IPS-15b (cell line): ENCODE data around the gene TRIM29.

Experiments
- H3K27me3 ChIP-seq: one replicate; pipeline ENCODE4 v1.6.1; 2013; ENCODE audit warnings: low read length; ENCODE audit not compliant: control insufficient read depth, insufficient read depth
- H3K36me3 ChIP-seq: one replicate; pipeline ENCODE4 v1.6.1; 2013; ENCODE audit warnings: low read length; ENCODE audit not compliant: control insufficient read depth, insufficient read depth
- H3K4me1 ChIP-seq: one replicate; pipeline ENCODE4 v1.6.1; 2013; ENCODE audit warnings: mild to moderate bottlenecking, low read length; ENCODE audit not compliant: control insufficient read depth, insufficient read depth
- H3K4me3 ChIP-seq: one replicate; pipeline ENCODE4 v1.5.1; 2013; ENCODE audit warnings: low read depth, low read length
- H3K9ac ChIP-seq: one replicate; pipeline ENCODE4 v1.6.1; 2013; ENCODE audit warnings: low read depth, mild to moderate bottlenecking, low read length
- H3K9me3 ChIP-seq: one replicate; pipeline ENCODE4 v1.6.1; 2013; ENCODE audit warnings: mild to moderate bottlenecking, low read length; ENCODE audit not compliant: control insufficient read depth, insufficient read depth

The TRIM29 gene

DNA sequence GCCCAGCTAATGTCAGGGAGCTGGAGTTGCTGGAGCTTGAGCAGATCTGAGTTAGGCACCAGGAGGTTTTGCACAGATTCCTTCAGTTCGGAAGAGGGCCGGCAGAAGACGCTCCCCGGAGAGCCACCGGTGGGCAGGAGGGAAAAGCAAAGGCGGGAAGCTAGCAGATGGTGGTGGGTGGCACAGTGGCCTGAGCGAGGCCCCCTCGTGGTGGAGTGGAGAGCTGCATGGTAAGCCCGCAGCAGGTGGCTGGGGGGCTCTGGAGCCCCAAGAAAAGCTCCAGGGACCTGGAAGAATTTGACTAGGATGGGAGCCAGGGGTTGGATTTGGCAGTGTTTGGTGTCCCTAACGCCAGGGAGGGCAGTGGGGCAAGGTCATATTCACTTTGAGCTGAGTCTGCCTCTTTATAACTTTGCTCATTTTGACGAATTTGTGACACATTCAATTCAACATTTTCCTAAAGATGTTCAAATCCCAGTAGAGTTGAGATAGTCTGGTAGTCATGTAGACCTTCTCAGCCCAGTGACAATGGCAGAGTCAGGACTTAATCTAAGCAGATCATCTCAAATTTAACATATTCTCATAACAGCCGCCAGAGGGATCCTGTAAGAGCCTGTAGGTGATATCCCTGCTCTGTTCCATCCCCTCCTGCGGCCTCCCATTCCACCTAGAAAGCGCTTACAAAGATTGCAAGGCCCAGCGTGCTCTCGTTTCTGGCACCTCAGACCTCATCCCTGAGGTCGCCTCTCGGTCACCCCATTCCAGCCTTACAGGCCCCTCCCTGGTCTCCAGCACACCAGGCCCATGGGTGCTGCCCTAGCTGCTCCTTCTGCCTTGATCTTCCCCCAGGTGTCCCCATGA, 57.9 kb downstream of the TRIM29 start:
- peaks cover 4% of the 10 kb centered on the region for H3K9me3 ChIP-seq
- H3K4me1 ChIP-seq = no peaks in the 10 kb centered on the region
- no peak overlapping the region for H3K9ac ChIP-seq
- H3K4me3 ChIP-seq = no peak overlapping the region
- no peaks in the 10 kb centered on the region for H3K36me3 ChIP-seq
- peaks cover 9% of the 10 kb centered on the region for H3K27me3 ChIP-seq

DNA sequence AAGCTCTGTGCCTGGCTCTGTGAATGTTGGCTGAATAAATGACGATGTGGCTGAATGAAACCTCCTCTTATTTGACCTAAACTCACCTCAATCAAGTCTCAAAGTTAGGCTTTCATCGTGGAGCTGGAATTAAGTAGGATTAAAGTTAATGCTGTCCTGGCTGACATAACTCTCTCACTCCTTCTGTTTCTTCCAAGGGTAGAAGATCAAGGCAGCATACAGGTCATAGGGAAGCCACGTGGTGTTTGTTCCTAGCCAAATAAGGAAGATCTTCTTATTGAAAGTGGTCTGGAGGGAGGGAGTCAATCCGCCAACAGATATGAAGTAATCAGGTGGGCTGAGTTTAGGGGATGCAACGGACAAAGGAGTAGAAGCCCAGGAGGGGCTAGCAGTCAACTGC, 59.5 kb downstream of the TRIM29 start:
- no peaks in the 10 kb centered on the region for H3K36me3 ChIP-seq
- peaks cover 9% of the 10 kb centered on the region for H3K27me3 ChIP-seq

DNA sequence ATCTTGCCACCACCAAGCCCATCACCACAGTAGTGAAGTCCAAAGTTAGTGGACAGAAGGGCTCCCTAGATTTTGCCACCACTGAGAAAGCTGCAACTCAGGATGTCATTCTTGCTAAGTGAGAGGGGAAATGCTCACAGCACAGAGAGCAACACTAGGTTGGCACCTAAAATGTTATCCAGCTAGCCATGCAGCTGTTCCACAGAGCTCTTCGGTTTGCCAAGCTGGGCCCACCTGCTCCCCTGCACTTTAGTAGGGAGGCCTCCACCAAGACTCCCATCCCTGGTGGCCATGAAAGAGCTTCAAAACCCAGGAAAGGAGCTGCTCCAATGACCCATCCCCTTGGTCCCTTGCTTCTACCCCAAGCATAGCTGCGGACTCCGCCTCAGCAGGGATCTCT, 63.8 kb downstream of the TRIM29 start:
- no peaks in the 10 kb centered on the region for H3K4me1 ChIP-seq
- no peak overlapping the region for H3K4me3 ChIP-seq
- H3K36me3 ChIP-seq = no peaks in the 10 kb centered on the region
- peaks cover 7% of the 10 kb centered on the region for H3K27me3 ChIP-seq
- no peak overlapping the region for H3K9ac ChIP-seq
- no peaks in the 10 kb centered on the region for H3K9me3 ChIP-seq

More for the DNA sequence above, 59.5 kb downstream of the TRIM29 start:
- H3K9me3 ChIP-seq = peaks cover 4% of the 10 kb centered on the region
- no peak overlapping the region for H3K4me3 ChIP-seq
- H3K4me1 ChIP-seq = no peaks in the 10 kb centered on the region
- H3K9ac ChIP-seq = no peak overlapping the region

DNA sequence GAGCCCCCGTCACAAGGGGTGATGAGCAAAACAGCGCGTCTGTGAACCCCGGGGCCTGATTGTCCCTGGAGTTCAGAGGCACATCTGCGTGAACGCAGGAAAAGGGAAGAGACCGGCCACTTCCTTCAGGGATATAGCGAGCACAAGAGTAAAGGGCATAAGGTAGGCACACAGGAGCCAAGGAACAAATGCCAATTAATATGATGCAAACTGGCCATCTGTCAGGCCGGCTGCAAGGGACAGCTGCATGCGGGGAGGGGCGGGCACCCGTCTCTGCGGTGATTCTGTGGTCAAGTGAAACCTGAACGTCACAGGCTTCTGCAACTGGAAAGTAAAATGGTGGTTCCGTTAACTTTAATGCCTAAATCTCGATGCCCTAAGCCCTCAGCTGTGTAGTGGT, 64.7 kb downstream of the TRIM29 start:
- Histone ChIP-seq H3K9me3 (no peaks in the 10 kb centered on the region), H3K36me3 (no peaks in the 10 kb centered on the region), H3K9ac (no peak overlapping the region), H3K4me1 (no peaks in the 10 kb centered on the region), H3K27me3 (peaks cover 1% of the 10 kb centered on the region), H3K4me3 (no peak overlapping the region)

DNA sequence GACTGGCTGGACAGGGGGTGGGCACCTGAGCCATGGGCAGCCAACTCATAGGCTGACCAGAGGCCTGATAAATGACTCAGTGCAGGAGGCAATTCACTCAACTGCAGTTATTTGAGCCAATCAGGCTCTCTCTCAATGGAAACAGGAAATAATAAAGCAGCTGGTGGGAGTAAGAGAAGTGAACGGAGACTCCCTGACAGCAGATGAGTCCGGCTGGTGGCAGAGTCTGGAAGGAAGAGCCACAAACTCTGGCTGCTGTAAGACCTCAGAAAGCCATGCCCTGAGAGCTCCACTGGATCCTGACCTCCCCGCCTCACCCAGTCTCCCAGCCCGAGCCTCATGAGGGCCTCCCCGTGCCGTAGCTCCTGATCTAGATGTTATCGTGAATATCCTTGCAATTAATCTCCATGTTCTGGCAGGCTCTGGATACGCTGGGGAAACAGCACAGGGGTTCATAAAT, 69.8 kb downstream of the TRIM29 start:
- H3K27me3 ChIP-seq = no peaks in the 10 kb centered on the region
- no peak overlapping the region for H3K9ac ChIP-seq
- no peaks in the 10 kb centered on the region for H3K9me3 ChIP-seq
- H3K4me3 ChIP-seq = no peak overlapping the region
- no peaks in the 10 kb centered on the region for H3K36me3 ChIP-seq
- no peaks in the 10 kb centered on the region for H3K4me1 ChIP-seq

DNA sequence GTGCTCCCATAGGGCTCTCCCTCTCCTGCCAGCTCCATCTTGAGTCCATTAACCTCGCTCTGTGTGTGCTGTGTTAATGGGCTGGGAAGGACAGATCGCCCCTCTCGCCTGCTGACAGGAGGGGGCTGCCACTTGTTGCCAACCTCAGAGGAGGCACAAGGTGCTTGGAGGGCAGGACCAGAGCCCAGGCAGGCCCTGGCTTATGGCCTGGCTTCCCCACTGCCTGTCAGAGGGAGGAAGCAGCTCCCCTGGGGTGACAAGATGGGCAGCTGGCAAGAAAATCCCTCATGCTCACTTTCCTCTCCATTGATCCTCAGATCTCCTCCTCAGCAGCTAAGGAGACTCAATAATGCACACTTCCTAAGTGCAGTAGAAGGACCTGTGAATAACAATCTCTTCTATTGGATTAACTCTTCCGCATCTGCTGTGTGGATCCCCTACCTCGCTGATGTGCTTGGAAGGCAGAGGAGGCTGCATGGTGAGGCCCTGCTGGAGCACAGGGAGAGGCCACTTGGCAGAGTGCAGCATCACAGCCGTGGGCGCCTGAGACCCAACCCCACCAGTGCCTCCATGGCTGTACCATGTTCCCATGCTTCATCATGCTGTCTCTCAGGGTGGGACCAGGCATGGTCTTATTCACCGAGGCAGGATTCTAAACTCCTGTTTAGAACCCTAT, 70.3 kb downstream of the TRIM29 start:
- no peak overlapping the region for H3K4me3 ChIP-seq
- no peaks in the 10 kb centered on the region for H3K36me3 ChIP-seq
- no peak overlapping the region for H3K9ac ChIP-seq
- no peaks in the 10 kb centered on the region for H3K4me1 ChIP-seq
- H3K9me3 ChIP-seq = no peaks in the 10 kb centered on the region
- no peaks in the 10 kb centered on the region for H3K27me3 ChIP-seq

DNA sequence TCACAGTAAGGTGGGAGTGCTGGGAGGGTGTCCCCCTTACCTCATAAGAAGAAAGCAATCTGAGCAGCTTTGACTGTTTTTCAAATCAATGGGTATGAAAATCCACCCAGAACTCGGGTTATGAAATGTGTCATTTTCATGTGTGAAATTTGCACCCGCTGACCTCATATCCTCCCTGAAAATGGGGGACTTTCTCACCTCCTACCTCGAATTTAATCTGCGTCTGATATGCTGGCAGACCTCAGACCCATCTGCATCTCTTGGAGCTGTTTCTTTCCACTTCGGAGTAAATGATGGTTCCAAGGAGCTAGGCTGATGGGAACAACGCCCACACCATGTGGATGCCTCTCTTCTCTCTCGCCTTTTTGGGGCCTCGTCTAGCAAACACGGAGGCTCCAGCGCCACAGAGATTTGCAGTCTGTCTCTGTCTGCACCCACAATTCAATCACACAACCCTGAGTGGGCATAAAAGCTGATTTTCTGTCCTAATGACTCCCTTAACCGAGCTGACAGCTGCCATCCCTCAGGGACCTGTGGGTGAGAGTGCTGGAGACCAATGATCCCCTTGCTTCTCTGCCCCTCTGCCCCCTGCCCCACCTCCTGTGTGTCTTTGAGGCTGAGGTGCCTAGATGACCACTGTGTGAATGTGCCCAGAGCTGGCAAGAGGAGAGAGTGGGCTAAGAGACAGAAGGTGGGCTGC, 71.0 kb downstream of the TRIM29 start:
- H3K4me1 ChIP-seq = no peaks in the 10 kb centered on the region
- no peaks in the 10 kb centered on the region for H3K36me3 ChIP-seq
- H3K9me3 ChIP-seq = no peaks in the 10 kb centered on the region
- no peak overlapping the region for H3K9ac ChIP-seq
- H3K27me3 ChIP-seq = no peaks in the 10 kb centered on the region
- no peak overlapping the region for H3K4me3 ChIP-seq

DNA sequence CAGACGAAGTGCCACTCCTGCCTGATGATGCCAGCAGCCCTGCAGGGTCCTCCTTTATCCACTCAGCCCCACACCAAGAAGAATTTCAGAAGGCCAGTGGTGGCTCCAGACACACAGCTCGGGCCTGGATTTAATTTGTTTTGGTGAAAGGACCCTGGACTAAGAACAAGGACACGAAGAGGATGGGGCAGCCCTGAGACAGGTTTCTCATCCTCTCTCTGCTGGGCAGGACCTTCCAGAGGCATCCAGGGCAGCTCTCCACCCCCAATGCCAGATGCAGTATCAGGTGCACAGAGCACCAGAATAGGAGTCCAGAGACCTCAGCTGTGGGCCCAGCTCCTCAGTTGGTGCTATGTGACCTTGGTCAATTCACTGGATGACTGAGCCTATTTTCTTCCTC, 72.0 kb downstream of the TRIM29 start:
- no peaks in the 10 kb centered on the region for H3K9me3 ChIP-seq

DNA sequence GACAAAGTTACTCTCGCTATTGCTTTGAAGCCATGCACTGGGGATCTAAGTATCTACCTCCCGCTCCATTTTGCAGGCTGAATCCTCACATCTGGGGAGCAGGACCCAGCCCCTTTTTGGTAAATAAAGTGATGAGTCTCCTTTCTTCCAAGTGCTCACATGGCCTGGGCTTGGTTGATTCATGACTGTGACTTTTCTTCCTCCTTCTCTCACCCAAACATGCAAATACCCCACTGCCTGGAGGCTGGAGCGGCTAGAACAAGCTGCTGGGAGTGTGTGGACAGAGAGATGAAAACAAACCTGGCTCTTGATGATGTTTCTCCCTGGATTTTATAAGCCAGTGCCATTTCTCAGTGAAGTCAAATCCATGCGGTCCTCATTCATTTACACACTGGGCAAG, 72.7 kb downstream of the TRIM29 start:
- no peaks in the 10 kb centered on the region for H3K36me3 ChIP-seq
- H3K4me1 ChIP-seq = no peaks in the 10 kb centered on the region
- no peak overlapping the region for H3K4me3 ChIP-seq
- no peaks in the 10 kb centered on the region for H3K9me3 ChIP-seq
- H3K9ac ChIP-seq = no peak overlapping the region
- H3K27me3 ChIP-seq = no peaks in the 10 kb centered on the region

More for the DNA sequence above, 72.0 kb downstream of the TRIM29 start:
- no peaks in the 10 kb centered on the region for H3K36me3 ChIP-seq
- no peaks in the 10 kb centered on the region for H3K27me3 ChIP-seq
- H3K9ac ChIP-seq = no peak overlapping the region
- no peaks in the 10 kb centered on the region for H3K4me1 ChIP-seq
- no peak overlapping the region for H3K4me3 ChIP-seq

DNA sequence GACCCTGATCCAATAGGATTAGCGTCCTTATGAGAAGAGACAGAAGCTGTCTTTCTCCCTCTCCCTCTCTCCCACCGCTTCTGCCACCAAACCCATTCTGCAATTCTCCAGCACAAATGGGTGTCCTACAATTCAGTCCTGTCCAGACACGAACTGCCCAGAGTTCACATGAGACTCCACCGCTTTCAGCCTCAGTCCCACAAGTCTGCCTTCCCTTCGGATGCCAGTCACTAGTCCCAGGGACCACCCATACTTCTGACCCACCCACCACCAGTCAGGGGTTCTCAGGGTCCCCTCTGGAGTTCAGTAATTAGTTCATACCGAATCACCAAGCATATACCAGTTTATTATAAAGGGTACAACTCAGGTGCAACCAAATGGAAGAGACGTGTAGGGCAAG, 73.6 kb downstream of the TRIM29 start:
- Histone ChIP-seq H3K9me3 (no peaks in the 10 kb centered on the region), H3K27me3 (no peaks in the 10 kb centered on the region), H3K4me1 (no peaks in the 10 kb centered on the region), H3K4me3 (no peak overlapping the region), H3K9ac (no peak overlapping the region), H3K36me3 (no peaks in the 10 kb centered on the region)

DNA sequence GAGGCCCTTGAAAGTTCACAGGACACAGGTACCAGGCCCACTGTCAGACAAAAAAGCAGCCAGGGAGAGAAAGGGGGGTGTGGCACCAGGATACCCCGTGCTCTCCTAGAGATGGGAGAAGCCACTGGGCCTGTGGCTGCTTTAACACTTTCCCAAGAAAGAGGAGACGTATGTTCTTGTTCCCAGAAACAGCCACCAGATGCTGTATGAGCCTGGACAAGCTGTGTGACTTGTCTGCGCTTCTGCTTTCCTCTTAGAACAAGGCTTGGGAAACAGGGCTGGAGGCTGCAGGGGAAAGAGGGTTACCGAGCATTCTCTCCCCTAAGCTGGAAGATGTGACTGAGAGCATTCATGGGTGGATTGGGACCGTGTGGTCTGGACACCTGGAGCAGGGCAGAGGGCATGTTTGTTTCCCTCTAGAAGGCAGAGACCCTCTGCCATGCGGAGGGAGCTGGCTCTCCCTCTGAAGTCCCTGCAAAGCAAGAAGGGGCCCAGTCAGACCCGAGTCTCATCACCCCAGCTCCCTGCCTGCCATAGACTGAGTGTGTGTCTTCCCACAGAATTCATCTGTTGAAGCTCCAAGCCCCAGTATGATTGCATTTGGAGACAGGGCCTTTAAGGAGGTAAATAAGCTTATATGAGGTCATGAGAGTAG, 74.1 kb downstream of the TRIM29 start:
- no peaks in the 10 kb centered on the region for H3K27me3 ChIP-seq

More for the DNA sequence above, 74.1 kb downstream of the TRIM29 start:
- no peak overlapping the region for H3K9ac ChIP-seq
- H3K9me3 ChIP-seq = no peaks in the 10 kb centered on the region
- H3K36me3 ChIP-seq = no peaks in the 10 kb centered on the region
- no peaks in the 10 kb centered on the region for H3K4me1 ChIP-seq
- H3K4me3 ChIP-seq = no peak overlapping the region
